Measurements from ENCODE around the gene CLASP1.
"Not testable (repeated sequence)": the region's sequence is repeated elsewhere in the genome, so short reads cannot be mapped to it uniquely, and the experiment has no call there.

CLASP1 gene

GRCh38 chr2:121298476-121298875 is 350.8 kb downstream of the CLASP1 start:
- DNase-seq, result no peak

- not testable (repeated sequence) for DNase-seq
These were observed 351.4 kb downstream of the CLASP1 start for GRCh38 chr2:121297866-121298265.

- DNase-seq, result no peak
These were observed 351.9 kb downstream of the CLASP1 start for GRCh38 chr2:121297217-121297830.

GRCh38 chr2:121295911-121296650 is 353.2 kb downstream of the CLASP1 start:
- no peak for DNase-seq

GRCh38 chr2:121294881-121295840 is 354.1 kb downstream of the CLASP1 start:
- no peak for DNase-seq

- no peak for DNase-seq
These were observed 355.6 kb downstream of the CLASP1 start for GRCh38 chr2:121293450-121294325.

- DNase-seq, result no peak
These were observed 358.0 kb downstream of the CLASP1 start for GRCh38 chr2:121291251-121291580.

GRCh38 chr2:121289271-121289670 is 360.0 kb downstream of the CLASP1 start:
- no peak for DNase-seq

GRCh38 chr2:121288454-121289231 is 360.6 kb downstream of the CLASP1 start:
- DNase-seq, result no peak

GRCh38 chr2:121287956-121288355 is 361.3 kb downstream of the CLASP1 start:
- no peak for DNase-seq
